ENCODE measurements around the gene OR2T29.
"Not testable (repeated sequence)": the region's sequence is repeated elsewhere in the genome, so short reads cannot be mapped to it uniquely, and the experiment has no call there.

GRCh38 chr1:248574657-248575056 is 12.1 kb upstream of the OR2T29 start, which contains the start of gene OR2T34:
- not testable (repeated sequence) for TF ChIP-seq CTCF (optimal IDR thresholded peaks at IDR 0.05 in 1 of 3, IDR thresholded peaks at IDR 0.05 in 1 of 3, conservative IDR thresholded peaks at IDR 0.05 in 1 of 3; ENCODE audit: extremely low read depth in 1 of 3, insufficient read depth in 2 of 3, low read length in 3 of 3); EZH2 (IDR thresholded peaks at IDR 0.05; ENCODE audit: low read length)
